Activated CD4-positive, alpha-beta T cell treated with anti-CD3 and anti-CD28 coated beads, Interleukin-2, amount 10 ng/mL, durations not matched to agents 7 days and 5 days (primary cell): ENCODE results near the gene CUL9. TPM values are rescaled to one million over a fixed set of nuclear protein-coding genes. Genes with fewer than 3 reads are reported as not detected.

Source experiments
- CTCF ChIA-PET: fragments of 350-600 bp; sonication (Branson Sonifier 250); formaldehyde crosslinking; loops from one replicate; lab custom pipeline; 2021; ENCODE audit warnings: antibody characterized with exemption; lab: Charles Lee
- POLR2A ChIA-PET: fragments of 350-600 bp; sonication (Branson Sonifier 250); formaldehyde crosslinking; loops from one replicate; lab custom pipeline; 2021; ENCODE audit warnings: antibody characterized with exemption; lab: Charles Lee
- DNase-seq: peaks from one replicate; pipeline ENCODE4 v3.0.0-alpha.2; 2020
- H3K27ac Mint-ChIP-seq: one replicate; pipeline ENCODE4 v1.8.0; 2021; ENCODE audit warnings: mild to moderate bottlenecking, moderate library complexity, mixed read lengths
- H3K27me3 Mint-ChIP-seq: one replicate; pipeline ENCODE4 v1.8.0; 2021; ENCODE audit warnings: mixed read lengths
- H3K36me3 Mint-ChIP-seq: one replicate; pipeline ENCODE4 v1.8.0; 2021; ENCODE audit warnings: low read depth, mixed read lengths
- H3K4me1 Mint-ChIP-seq: one replicate; pipeline ENCODE4 v1.8.0; 2021; ENCODE audit warnings: mixed read lengths
- H3K4me3 Mint-ChIP-seq: one replicate; pipeline ENCODE4 v1.8.0; 2021; ENCODE audit warnings: mild to moderate bottlenecking, moderate library complexity, mixed read lengths
- H3K9me3 Mint-ChIP-seq: one replicate; pipeline ENCODE4 v1.8.0; 2021; ENCODE audit warnings: mixed read lengths
- total RNA-seq, 2 experiments: library from RNA; stranded (reverse); gene quantifications; one replicate each; pipeline ENCODE4 v1.2.3, GENCODE V29; 2021

CUL9 gene
- total RNA-seq, 2 experiments from 2014 or later, result 57.8 to 60.7 TPM

DNA sequence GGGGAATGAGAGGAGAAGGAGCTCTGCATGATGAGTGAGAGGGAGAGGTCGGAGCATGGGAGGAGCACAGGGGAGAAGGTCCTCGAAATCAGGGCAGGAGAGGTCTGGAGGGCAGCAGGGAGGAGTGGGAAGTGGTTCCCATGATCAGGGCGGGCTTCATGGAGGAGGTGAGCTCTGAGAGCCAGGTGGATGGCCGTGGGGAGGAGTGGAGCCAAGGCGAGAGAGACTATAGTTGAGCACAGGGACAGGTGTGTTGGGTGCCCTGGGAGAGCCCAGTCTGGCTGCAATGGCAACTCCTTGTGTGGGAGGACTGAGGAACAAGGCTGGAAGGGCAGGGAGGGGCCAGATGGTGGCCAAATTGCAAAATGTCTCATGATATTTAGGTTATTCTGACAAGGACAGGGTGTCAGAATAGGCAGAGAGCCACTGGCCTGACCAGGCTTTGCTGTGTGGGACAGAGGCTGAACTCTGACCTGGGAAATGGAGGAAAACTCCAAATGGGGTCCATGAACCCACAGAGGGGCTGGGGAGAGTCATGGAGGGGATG is 82.7 kb downstream of the CUL9 start:
- Mint-ChIP-seq H3K9me3 (no peaks in the 10 kb centered on the region), H3K27ac (no peak overlapping the region), H3K4me1 (peaks cover 5% of the 10 kb centered on the region), H3K27me3 (peaks cover 12% of the 10 kb centered on the region), H3K4me3 (no peak overlapping the region), H3K36me3 (no peaks in the 10 kb centered on the region)
- ChIA-PET POLR2A (no interaction called here), CTCF (interaction anchor here (1.1 to 1.8 kb wide), 3 partner anchors 8 to 18 kb away, joined by 3 to 6 read pairs (median 4); no protein-coding TSS in a partner anchor)
- no peak for DNase-seq

DNA sequence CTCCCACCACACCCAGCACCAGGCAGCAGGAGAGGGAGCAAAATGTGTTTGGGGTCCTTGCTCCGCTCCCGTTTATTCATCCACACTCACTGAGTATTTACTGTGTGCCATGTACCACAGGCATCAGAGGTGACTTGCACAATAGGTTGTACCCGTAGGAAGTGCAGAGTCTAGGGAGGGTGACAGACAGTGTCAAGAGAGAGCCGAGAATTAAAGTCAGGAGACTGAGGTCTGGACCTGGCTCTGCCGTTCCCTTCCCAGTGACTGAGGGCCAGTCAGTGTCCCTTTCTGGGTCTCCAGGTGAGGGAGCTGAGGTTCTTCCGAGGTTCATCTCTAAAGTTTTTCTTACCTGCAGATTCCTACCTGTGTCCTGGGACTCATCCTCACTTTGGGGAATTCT is 83.6 kb downstream of the CUL9 start:
- H3K9me3 Mint-ChIP-seq, result no peaks in the 10 kb centered on the region
- H3K27ac Mint-ChIP-seq, result no peak overlapping the region
- H3K27me3 Mint-ChIP-seq, result peaks cover 17% of the 10 kb centered on the region
- H3K36me3 Mint-ChIP-seq, result no peaks in the 10 kb centered on the region
- no peak for DNase-seq
- POLR2A ChIA-PET, result no interaction called here
- H3K4me3 Mint-ChIP-seq, result no peak overlapping the region
- H3K4me1 Mint-ChIP-seq, result peaks cover 5% of the 10 kb centered on the region
- CTCF ChIA-PET, result interaction anchor here (1.1 kb wide), 1 partner anchor 10 kb away, joined by 4 read pairs; no protein-coding TSS in a partner anchor

DNA sequence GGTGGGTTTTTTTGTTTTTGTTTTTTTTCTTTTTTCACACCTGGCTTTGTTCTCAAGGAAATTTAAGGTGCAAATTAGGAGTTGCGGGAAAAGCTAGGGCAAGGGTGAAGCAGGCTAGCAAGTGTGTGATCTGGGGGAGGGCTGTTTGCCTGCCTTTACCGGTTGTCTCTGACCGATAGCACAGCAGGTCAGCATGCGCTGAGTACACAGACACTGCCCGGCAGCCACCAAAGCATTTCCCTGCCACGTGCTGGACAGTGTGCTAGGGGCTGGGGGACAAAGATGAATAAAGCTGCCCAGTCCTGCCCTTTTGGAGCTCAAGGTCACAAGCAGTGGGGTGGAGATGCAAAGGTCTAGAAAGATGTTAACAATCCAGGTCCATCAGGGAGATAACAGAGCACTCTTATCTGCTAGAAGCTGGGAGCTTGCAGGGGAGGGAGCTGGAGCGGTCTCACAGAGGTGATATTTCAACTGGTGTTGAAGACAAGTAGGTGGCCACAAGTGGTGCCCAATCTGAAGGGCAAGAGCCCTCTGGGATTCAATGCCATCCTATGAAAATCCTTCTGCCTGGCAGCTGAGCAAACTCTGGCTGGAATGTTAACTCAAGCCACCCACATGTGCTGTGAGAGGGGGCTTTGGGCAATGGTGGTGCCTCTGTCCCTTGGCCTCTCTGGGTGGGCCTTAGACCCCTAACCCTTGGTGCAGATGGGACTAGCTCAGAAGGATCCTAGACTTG is 85.8 kb downstream of the CUL9 start:
- H3K4me3 Mint-ChIP-seq, result no peak overlapping the region
- POLR2A ChIA-PET, result no interaction called here
- H3K9me3 Mint-ChIP-seq, result no peaks in the 10 kb centered on the region
- CTCF ChIA-PET, result interaction anchor here (0.8 to 3.7 kb wide), 8 partner anchors 9 to 239 kb away, joined by 3 to 9 read pairs (median 3); partner anchors contain the start of gene DNPH1
- no peaks in the 10 kb centered on the region for H3K36me3 Mint-ChIP-seq
- no peak for DNase-seq
- H3K27ac Mint-ChIP-seq, result no peak overlapping the region
- peaks cover 29% of the 10 kb centered on the region for H3K27me3 Mint-ChIP-seq
- H3K4me1 Mint-ChIP-seq, result peaks cover 5% of the 10 kb centered on the region

DNA sequence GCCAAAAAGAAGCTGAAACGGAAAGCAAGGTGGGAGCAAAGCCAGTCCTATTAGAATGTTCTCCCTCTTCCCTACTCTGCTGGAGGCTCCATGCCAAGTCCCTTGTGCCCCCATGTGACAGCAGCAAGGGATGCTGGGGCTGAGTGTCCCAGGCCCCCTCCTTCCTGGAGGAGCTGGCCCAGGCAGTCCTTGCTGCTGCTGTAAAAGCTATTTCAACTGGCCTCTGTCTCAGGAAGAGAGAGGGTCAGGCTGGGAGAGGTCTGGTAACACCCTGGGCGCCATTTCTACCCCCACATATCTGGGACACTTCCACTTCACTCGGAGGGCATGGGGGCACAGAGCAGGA is 86.3 kb downstream of the CUL9 start:
- no peaks in the 10 kb centered on the region for H3K36me3 Mint-ChIP-seq
- H3K4me3 Mint-ChIP-seq, result no peak overlapping the region
- ChIA-PET CTCF (interaction anchor here (0.8 to 3.7 kb wide), 9 partner anchors 8 to 238 kb away, joined by 3 to 9 read pairs (median 3); partner anchors contain the start of gene DNPH1), POLR2A (no interaction called here)
- DNase-seq, result no peak
- no peak overlapping the region for H3K27ac Mint-ChIP-seq
- peaks cover 35% of the 10 kb centered on the region for H3K27me3 Mint-ChIP-seq
- peaks cover 5% of the 10 kb centered on the region for H3K4me1 Mint-ChIP-seq
- no peaks in the 10 kb centered on the region for H3K9me3 Mint-ChIP-seq

DNA sequence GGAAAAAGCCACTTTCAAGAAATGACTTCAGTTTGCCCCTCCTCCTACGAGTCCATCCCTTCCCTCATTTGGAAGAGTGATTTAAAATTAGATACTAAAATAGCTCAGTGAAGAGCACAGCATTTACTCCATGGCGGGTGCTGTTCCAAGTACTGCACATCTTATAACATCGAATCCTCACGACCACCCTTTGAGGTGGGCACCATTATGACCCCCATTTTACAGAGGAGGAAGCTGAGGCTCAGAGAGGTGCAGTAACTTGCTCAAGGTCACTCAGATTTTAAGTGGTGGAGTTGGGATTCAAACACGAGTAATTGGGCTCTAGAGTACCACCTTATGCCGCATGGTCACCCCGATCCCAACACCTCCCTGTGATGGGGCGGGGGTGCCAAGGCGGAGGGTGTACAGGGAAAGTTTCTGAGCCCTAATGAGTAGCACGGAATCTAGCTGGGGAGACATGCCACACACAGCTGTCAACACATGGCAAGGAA is 86.8 kb downstream of the CUL9 start:
- no peaks in the 10 kb centered on the region for H3K36me3 Mint-ChIP-seq
- H3K4me3 Mint-ChIP-seq, result peak overlapping the region; percentile 54
- H3K27ac Mint-ChIP-seq, result no peak overlapping the region
- POLR2A ChIA-PET, result interaction anchor here (0.6 kb wide), 1 partner anchor 110 kb away, joined by 4 read pairs; no protein-coding TSS in a partner anchor
- peaks cover 5% of the 10 kb centered on the region for H3K4me1 Mint-ChIP-seq
- CTCF ChIA-PET, result interaction anchor here (0.6 to 3.7 kb wide), 10 partner anchors 8 to 238 kb away, joined by 3 to 9 read pairs (median 3); partner anchors contain the start of genes DNPH1 and TJAP1
- H3K9me3 Mint-ChIP-seq, result no peaks in the 10 kb centered on the region
- peaks cover 39% of the 10 kb centered on the region for H3K27me3 Mint-ChIP-seq
- DNase-seq, result no peak

DNA sequence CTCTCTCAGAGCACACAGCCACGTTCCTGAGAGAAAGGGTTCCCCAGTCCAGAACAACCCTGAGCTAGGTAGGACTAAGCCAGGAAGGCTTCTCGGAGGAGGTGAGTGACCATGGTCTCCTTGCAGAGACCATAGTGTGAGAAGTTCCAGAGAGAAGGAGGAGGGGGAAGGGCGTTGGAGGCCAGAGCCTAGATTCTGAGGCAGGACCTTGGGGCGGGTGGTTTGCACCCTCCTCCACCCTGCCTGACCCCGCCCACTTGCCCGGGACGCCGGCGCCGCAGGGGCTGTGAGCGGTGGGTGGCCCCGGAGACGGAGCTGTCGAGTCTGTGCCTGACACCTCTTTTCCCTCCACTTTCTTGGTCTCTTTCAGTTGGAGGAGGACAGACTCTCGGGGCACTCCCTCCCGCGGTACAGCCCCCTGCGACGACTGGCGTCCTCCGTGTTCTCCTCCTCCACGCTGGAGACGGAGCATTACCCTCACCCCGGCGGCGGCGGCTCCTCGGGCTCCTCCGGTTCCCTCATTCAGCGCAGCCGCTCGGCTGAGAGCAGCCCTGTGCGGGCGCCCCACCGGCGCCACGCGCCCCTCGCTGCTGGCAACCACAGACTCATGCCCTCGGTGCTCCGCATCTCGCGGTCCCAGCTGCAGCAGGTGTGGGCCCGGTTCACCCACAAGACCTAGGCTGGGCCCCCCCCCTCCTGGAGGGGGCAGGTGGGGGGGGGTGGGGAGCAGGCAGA is 87.4 kb downstream of the CUL9 start:
- H3K9me3 Mint-ChIP-seq, result no peaks in the 10 kb centered on the region
- H3K4me1 Mint-ChIP-seq, result peaks cover 5% of the 10 kb centered on the region
- H3K27me3 Mint-ChIP-seq, result peaks cover 45% of the 10 kb centered on the region
- POLR2A ChIA-PET, result interaction anchor here (0.6 kb wide), 1 partner anchor 110 kb away, joined by 4 read pairs; no protein-coding TSS in a partner anchor
- peak; percentile 31 for DNase-seq
- no peak overlapping the region for H3K27ac Mint-ChIP-seq
- no peaks in the 10 kb centered on the region for H3K36me3 Mint-ChIP-seq
- peak overlapping the region; percentile 54 for H3K4me3 Mint-ChIP-seq
- CTCF ChIA-PET, result interaction anchor here (0.6 to 3.7 kb wide), 5 partner anchors 7 to 237 kb away, joined by 3 to 9 read pairs (median 4); partner anchors contain the start of genes DNPH1 and TJAP1

DNA sequence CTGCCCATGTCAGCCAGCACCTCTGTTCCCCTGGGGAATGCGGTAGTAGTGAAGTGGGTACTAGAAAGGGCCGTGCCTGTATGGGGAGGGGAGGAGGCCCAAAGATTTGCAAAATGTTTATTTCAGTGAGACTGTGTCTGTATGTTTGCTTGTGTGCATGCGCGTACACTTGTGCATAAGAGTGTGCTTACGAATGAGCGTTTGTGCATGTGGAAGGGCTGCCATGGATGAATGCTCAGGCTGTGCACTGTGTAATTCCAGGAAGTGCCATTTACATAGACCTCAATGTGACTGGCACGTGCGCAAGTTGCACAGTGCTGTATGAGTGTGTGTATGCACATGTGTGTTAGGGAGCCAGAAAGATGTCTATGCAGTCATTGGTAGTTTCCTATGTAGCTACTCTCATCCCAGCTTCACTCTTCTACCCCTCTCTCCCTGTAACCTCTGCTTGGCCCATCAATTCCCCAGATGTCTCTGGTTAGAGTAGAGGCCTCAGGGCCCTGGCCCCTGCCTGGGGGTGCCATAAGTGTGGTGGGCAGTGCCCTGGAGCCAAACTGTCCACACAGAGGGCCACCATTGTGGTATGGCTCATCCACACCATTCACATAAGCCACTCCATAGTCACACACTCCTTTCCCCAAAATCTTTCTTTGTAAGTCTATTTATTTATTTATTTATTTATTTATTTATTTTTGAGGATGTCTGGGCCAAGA is 89.3 kb downstream of the CUL9 start:
- POLR2A ChIA-PET, result no interaction called here
- DNase-seq, result no peak
- H3K4me1 Mint-ChIP-seq, result peaks cover 11% of the 10 kb centered on the region
- H3K27me3 Mint-ChIP-seq, result peaks cover 59% of the 10 kb centered on the region
- no peaks in the 10 kb centered on the region for H3K36me3 Mint-ChIP-seq
- no peaks in the 10 kb centered on the region for H3K9me3 Mint-ChIP-seq
- H3K4me3 Mint-ChIP-seq, result no peak overlapping the region
- H3K27ac Mint-ChIP-seq, result no peak overlapping the region
- CTCF ChIA-PET, result interaction anchor here (3.7 kb wide), 1 partner anchor 42 kb away, joined by 9 read pairs; the partner anchor contains the start of gene DNPH1

DNA sequence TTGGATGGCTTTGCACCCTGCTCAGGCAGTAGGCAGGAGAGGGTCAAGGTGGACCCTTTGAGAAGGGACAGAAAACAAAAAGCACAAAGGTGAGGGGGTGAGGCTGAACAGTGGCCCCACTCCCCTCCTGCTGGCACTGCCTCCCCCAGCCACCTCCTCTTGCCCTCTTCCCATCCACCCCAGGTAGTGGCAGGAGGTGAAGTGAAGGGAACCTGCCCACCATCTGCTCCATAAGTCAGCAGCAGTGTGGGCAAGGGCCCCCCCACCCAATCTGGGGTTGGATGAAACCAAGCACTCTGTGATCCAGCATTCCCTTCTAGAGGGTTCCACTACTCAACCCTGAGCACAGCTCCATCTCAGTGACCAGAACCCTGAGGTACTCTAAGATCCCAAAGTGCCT is 89.9 kb downstream of the CUL9 start:
- no peak for DNase-seq
- H3K9me3 Mint-ChIP-seq, result no peaks in the 10 kb centered on the region
- POLR2A ChIA-PET, result no interaction called here
- H3K36me3 Mint-ChIP-seq, result no peaks in the 10 kb centered on the region
- no peak overlapping the region for H3K27ac Mint-ChIP-seq
- peaks cover 15% of the 10 kb centered on the region for H3K4me1 Mint-ChIP-seq
- CTCF ChIA-PET, result interaction anchor here (0.9 to 1.3 kb wide), 4 partner anchors 8 to 25 kb away, joined by 3 read pairs; no protein-coding TSS in a partner anchor
- peaks cover 64% of the 10 kb centered on the region for H3K27me3 Mint-ChIP-seq
- no peak overlapping the region for H3K4me3 Mint-ChIP-seq

DNA sequence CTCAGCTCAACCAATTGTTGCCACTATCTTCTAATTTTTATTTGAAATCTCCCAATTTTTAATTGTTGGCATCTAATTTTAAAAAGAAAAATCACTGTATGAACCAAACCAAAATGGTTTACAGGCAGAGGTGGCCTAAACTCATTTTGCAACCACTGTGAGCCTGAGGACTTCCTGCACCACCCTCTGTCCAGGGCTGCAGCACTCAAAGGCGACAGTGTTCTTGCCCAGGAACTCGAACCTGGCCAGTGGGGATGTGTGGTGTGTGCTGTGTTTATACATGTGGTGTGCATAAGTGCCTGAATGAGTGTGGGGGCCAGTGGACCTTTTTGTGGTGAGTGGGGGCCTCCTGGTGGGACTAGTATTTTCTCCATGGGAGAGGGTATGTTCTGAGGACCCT is 91.7 kb downstream of the CUL9 start:
- Mint-ChIP-seq H3K9me3 (no peaks in the 10 kb centered on the region), H3K27me3 (peaks cover 69% of the 10 kb centered on the region)
- POLR2A ChIA-PET, result no interaction called here

More for the DNA sequence above, 91.7 kb downstream of the CUL9 start:
- no peak overlapping the region for H3K27ac Mint-ChIP-seq
- no peaks in the 10 kb centered on the region for H3K36me3 Mint-ChIP-seq
- no peak for DNase-seq
- CTCF ChIA-PET, result no interaction called here
- peaks cover 18% of the 10 kb centered on the region for H3K4me1 Mint-ChIP-seq
- H3K4me3 Mint-ChIP-seq, result no peak overlapping the region

Other genes with a start within 250 kb of the CUL9 start
- gene GNMT, start 221.4 kb upstream of the CUL9 start, total RNA-seq, result 1 to 10 TPM; 1.1 to 1.3 TPM
- 10 to 100 TPM; 18.7 to 21.3 TPM for gene PEX6, start 203.0 kb upstream of the CUL9 start, total RNA-seq
- gene PPP2R5D, start 197.6 kb upstream of the CUL9 start, total RNA-seq, result 10 to 100 TPM; 62.0 to 68.1 TPM
- 10 to 100 TPM; 58.9 to 70.1 TPM for gene MEA1, start 168.2 kb upstream of the CUL9 start, total RNA-seq
- 10 to 100 TPM; 64.7 to 74.2 TPM for gene KLHDC3, start 167.9 kb upstream of the CUL9 start, total RNA-seq
- 10 to 100 TPM; 65.3 to 68.4 TPM for gene RRP36, start 160.6 kb upstream of the CUL9 start, total RNA-seq
- gene CUL7, start 128.3 kb upstream of the CUL9 start, total RNA-seq, result 10 to 100 TPM in 1 of 2 experiments, 1 to 10 TPM in 1; 9.7 to 11.2 TPM
- gene MRPL2, start 122.8 kb upstream of the CUL9 start, total RNA-seq, result 10 to 100 TPM; 53.9 to 59.3 TPM
- gene KLC4, start 122.6 kb upstream of the CUL9 start, total RNA-seq, result 10 to 100 TPM; 12.7 to 17.0 TPM
- 1 to 10 TPM; 1.3 to 1.9 TPM for gene PTK7, start 105.9 kb upstream of the CUL9 start, total RNA-seq
- 10 to 100 TPM; 40.8 to 41.9 TPM for gene SRF, start 10.9 kb upstream of the CUL9 start, total RNA-seq
- 10 to 100 TPM; 36.7 to 48.6 TPM for gene DNPH1, start 47.3 kb downstream of the CUL9 start, total RNA-seq
- gene TTBK1, start 61.3 kb downstream of the CUL9 start, total RNA-seq, result under 1 TPM; 0.07 to 0.12 TPM
- gene SLC22A7, start 116.1 kb downstream of the CUL9 start, total RNA-seq, result not detected
- under 1 TPM in 1 of 2 experiments, not detected in 1; 0.67 TPM for gene CRIP3, start 126.6 kb downstream of the CUL9 start, total RNA-seq
- gene ZNF318, start 187.5 kb downstream of the CUL9 start, total RNA-seq, result 10 to 100 TPM; 12.8 to 14.5 TPM
- 10 to 100 TPM; 47.1 to 53.2 TPM for gene ABCC10, start 245.3 kb downstream of the CUL9 start, total RNA-seq